ENCODE data around the gene ARHGAP32.
"Not testable (repeated sequence)": the region's sequence is repeated elsewhere in the genome, so short reads cannot be mapped to it uniquely, and the experiment has no call there.

The ARHGAP32 gene

GRCh38 chr11:128925250-128925600 lies 266.9 kb downstream of the ARHGAP32 start:
- no peak overlapping the region for H3K27ac ChIP-seq
- no peak for DNase-seq (ENCODE audit: low spot score)
- CTCF ChIA-PET, result no interaction called here
- TF ChIP-seq, protein P1, sequence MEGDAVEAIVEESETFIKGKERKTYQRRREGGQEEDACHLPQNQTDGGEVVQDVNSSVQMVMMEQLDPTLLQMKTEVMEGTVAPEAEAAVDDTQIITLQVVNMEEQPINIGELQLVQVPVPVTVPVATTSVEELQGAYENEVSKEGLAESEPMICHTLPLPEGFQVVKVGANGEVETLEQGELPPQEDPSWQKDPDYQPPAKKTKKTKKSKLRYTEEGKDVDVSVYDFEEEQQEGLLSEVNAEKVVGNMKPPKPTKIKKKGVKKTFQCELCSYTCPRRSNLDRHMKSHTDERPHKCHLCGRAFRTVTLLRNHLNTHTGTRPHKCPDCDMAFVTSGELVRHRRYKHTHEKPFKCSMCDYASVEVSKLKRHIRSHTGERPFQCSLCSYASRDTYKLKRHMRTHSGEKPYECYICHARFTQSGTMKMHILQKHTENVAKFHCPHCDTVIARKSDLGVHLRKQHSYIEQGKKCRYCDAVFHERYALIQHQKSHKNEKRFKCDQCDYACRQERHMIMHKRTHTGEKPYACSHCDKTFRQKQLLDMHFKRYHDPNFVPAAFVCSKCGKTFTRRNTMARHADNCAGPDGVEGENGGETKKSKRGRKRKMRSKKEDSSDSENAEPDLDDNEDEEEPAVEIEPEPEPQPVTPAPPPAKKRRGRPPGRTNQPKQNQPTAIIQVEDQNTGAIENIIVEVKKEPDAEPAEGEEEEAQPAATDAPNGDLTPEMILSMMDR (conservative IDR thresholded peaks at IDR 0.05; ENCODE audit: low read depth), result no peak
- POLR2A ChIA-PET (ENCODE audit: low non-redundant PET), result no interaction called here

- no peak for DNase-seq (ENCODE audit: low spot score)
- no peak overlapping the region for H3K27ac ChIP-seq
- TF ChIP-seq, protein P1 (conservative IDR thresholded peaks at IDR 0.05; ENCODE audit: low read depth), result no peak
- ChIA-PET POLR2A (ENCODE audit: low non-redundant PET) (no interaction called here), CTCF (no interaction called here)
Measured at GRCh38 chr11:128924510-128925249, 267.4 kb downstream of the ARHGAP32 start.

DNA sequence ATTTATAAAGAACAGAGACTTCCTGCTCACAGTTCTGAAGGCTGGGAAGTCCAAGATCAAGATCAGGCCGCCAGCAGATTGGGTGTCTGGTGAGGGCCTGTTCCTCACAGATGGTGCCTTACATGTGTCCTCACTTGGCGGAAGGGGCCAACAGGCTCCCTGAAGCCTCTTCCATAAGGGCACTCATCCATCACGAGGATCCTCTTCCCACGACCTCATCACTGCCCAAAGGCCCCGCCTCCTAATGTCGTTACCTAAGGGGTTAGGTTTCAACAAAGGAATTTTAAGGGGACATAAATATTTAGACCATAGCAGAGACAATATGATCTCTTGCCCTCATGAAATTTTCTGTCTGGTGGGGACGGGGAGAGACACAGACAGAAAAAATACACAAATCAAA lies 268.0 kb downstream of the ARHGAP32 start:
- CTCF ChIA-PET, result no interaction called here
- TF ChIP-seq, protein P1 (conservative IDR thresholded peaks at IDR 0.05; ENCODE audit: low read depth), result no peak
- DNase-seq (ENCODE audit: low spot score), result no peak
- POLR2A ChIA-PET (ENCODE audit: low non-redundant PET), result no interaction called here
- H3K27ac ChIP-seq, result no peak overlapping the region

GRCh38 chr11:128921793-128922192 lies 270.3 kb downstream of the ARHGAP32 start:
- CTCF ChIA-PET, result no interaction called here
- no peak for DNase-seq (ENCODE audit: low spot score)
- POLR2A ChIA-PET (ENCODE audit: low non-redundant PET), result no interaction called here
- TF ChIP-seq, protein P1 (conservative IDR thresholded peaks at IDR 0.05; ENCODE audit: low read depth), result no peak
- H3K27ac ChIP-seq, result no peak overlapping the region

- ChIA-PET CTCF (interaction anchor here (0.6 to 0.7 kb wide), 2 partner anchors 48 to 1974 kb away, joined by 3 read pairs; no protein-coding TSS in a partner anchor), POLR2A (ENCODE audit: low non-redundant PET) (no interaction called here)
- DNase-seq (ENCODE audit: low spot score), result no peak
- no peak overlapping the region for H3K27ac ChIP-seq
- TF ChIP-seq, protein P1 (conservative IDR thresholded peaks at IDR 0.05; ENCODE audit: low read depth), result no peak
Measured at GRCh38 chr11:128920666-128921065, 271.5 kb downstream of the ARHGAP32 start.

DNA sequence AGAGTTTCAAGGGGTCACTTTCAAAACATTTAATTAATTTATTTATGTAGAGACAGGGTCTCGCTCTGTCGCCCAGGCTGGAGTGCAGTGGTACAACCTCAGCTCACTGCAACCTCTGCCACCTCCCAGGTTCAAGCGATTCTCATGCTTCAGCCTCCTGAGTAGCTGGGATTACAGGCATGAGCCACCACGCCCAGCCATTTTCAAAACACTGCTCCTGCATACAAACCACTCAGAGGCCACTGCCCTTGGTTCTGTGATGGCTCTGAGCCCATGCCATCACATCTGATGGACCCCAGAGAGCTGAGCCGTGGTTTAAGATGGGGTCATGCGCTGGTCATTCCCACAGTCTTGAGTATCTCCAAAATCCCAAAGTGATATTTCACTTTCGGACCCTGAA lies 272.5 kb downstream of the ARHGAP32 start:
- DNase-seq (ENCODE audit: low spot score); POLR2A ChIA-PET (ENCODE audit: low non-redundant PET): not testable (repeated sequence)
- CTCF ChIA-PET, result interaction anchor here (0.5 to 0.7 kb wide), 2 partner anchors 14 to 37 kb away, joined by 3 read pairs; no protein-coding TSS in a partner anchor
- H3K27ac ChIP-seq, result peak overlapping the region; percentile 30

GRCh38 chr11:128919216-128919615 lies 272.9 kb downstream of the ARHGAP32 start:
- CTCF ChIA-PET, result interaction anchor here (0.5 to 0.7 kb wide), 2 partner anchors 13 to 37 kb away, joined by 3 read pairs; no protein-coding TSS in a partner anchor
- DNase-seq (ENCODE audit: low spot score), result no peak
- peak overlapping the region; percentile 30 for H3K27ac ChIP-seq
- TF ChIP-seq, protein P1 (conservative IDR thresholded peaks at IDR 0.05; ENCODE audit: low read depth), result no peak
- POLR2A ChIA-PET (ENCODE audit: low non-redundant PET), result no interaction called here
